A549 (cell line): ENCODE measurements around the gene SLC8A1. TPM values are rescaled to one million over a fixed set of nuclear protein-coding genes. Genes with fewer than 3 reads are reported as not detected.

Experiments used
- ATAC-seq, 2 experiments: fragments of 200-7000 bp in 1 of 2; fragments of >200 bp in 1 of 2; cut with Nextera tagmentation in 1 of 2; cut with Tn5 transposase in 1 of 2; 3 replicates each; pipeline versions ENCODE4 v1.8.0 to v1.9.1; 2018 to 2020; ENCODE audit warnings: mild to moderate bottlenecking in 1 of 2, moderate library complexity in 1 of 2
- CTCF ChIA-PET: fragments of 300-600 bp; sonication (Branson Sonifier 250); formaldehyde crosslinking; extraction: SDS; loops from one replicate; lab custom pipeline; 2021; ENCODE audit warnings: antibody characterized with exemption, inconsistent platforms; lab: Yijun Ruan, JAX
- POLR2A ChIA-PET: fragments of 350-600 bp; formaldehyde crosslinking; extraction: SDS; loops from one replicate; lab custom pipeline; 2021; ENCODE audit warnings: antibody characterized with exemption, inconsistent platforms; lab: Yijun Ruan, JAX
- DNase-seq, 2 experiments: peaks; one replicate each; pipeline versions ENCODE4 v3.0.0 to v3.0.0-alpha.2; 2011 to 2016; ENCODE audit warnings: low read depth in 1 of 2, low spot score in 1 of 2
- FAIRE-seq: peaks from 2 replicates; lab custom pipeline; 2011; peaks lifted over from hg19 to GRCh38; lab: Jason Lieb, UNC
- H3K27ac ChIP-seq, 2 experiments: fragments of >200 bp; sonication (Bioruptor Twin); formaldehyde crosslinking; 3 replicates each; pipeline ENCODE4 v1.5.1; 2016 to 2017
- H3K4me1 ChIP-seq: fragments of >200 bp; sonication (Bioruptor Twin); formaldehyde crosslinking; 3 replicates; pipeline ENCODE4 v1.6.1; 2016
- H3K4me2 ChIP-seq: fragments of >200 bp; sonication (Bioruptor Twin); formaldehyde crosslinking; 3 replicates; pipeline ENCODE4 v1.6.1; 2016
- H3K4me3 ChIP-seq: fragments of >200 bp; sonication (Bioruptor Twin); formaldehyde crosslinking; 3 replicates; pipeline ENCODE4 v1.5.1; 2016
- H3K9me3 ChIP-seq: fragments of >200 bp; sonication (Bioruptor Twin); formaldehyde crosslinking; 3 replicates; pipeline ENCODE4 v1.6.1; 2016
- ATOH8 ChIP-seq: fragments of 250-450 bp; sonication (Bioruptor Pico); IDR thresholded peaks from 2 replicates; pipeline ENCODE4 v1.5.0; 2020; ENCODE audit warnings: low read depth, mild to moderate bottlenecking, moderate library complexity
- CBX8 ChIP-seq: fragments of 200-600 bp; sonication (generic); IDR thresholded peaks from 2 replicates; pipeline ENCODE4 v1.6.1; 2016
- CEBPB ChIP-seq, 2 experiments: fragments of >200 bp in 1 of 2; sonication (Bioruptor Twin) in 1 of 2; formaldehyde crosslinking in 1 of 2; IDR thresholded peaks; 2 replicates each; pipeline ENCODE4 v1.6.1; 2012 to 2016
- E2F6 ChIP-seq: IDR thresholded peaks from 2 replicates; pipeline ENCODE4 v1.6.1; 2012; ENCODE audit warnings: low read depth, borderline replicate concordance
- EHMT2 ChIP-seq: fragments of 200-600 bp; sonication (generic); IDR thresholded peaks from 2 replicates; pipeline ENCODE4 v1.6.1; 2016; ENCODE audit warnings: antibody characterized with exemption, low read depth, mild to moderate bottlenecking, moderate library complexity
- EP300 ChIP-seq, 2 experiments: fragments of >200 bp; sonication (Bioruptor Twin); formaldehyde crosslinking; IDR thresholded peaks; 2 replicates in 1 of 2; 3 replicates in 1 of 2; pipeline ENCODE4 v1.6.1; 2016 to 2017
- FOSB ChIP-seq: fragments of 250-450 bp; sonication (Bioruptor Pico); IDR thresholded peaks from 2 replicates; pipeline ENCODE4 v1.5.0; 2020; ENCODE audit warnings: mild to moderate bottlenecking, moderate library complexity
- FOSL2 ChIP-seq, 2 experiments: fragments of 450-650 bp in 1 of 2; fragments of >200 bp in 1 of 2; sonication (Bioruptor Twin) in 1 of 2; formaldehyde crosslinking; IDR thresholded peaks; 2 replicates each; pipeline versions ENCODE4 v1.5.0 to v1.6.1; 2016 to 2020; ENCODE audit warnings: mild to moderate bottlenecking in 1 of 2, moderate library complexity in 1 of 2
- HEYL ChIP-seq: fragments of 250-450 bp; sonication (Bioruptor Pico); IDR thresholded peaks from 2 replicates; pipeline ENCODE4 v1.8.0; 2021; ENCODE audit warnings: mild to moderate bottlenecking, moderate library complexity
- HMGXB4 ChIP-seq: fragments of 250-450 bp; sonication (Bioruptor Pico); IDR thresholded peaks from 2 replicates; pipeline ENCODE4 v1.5.0; 2021; ENCODE audit warnings: mild to moderate bottlenecking, moderate library complexity, borderline replicate concordance
- HOXA7 ChIP-seq: fragments of 250-450 bp; sonication (Bioruptor Pico); IDR thresholded peaks from 2 replicates; pipeline ENCODE4 v1.5.0; 2020; ENCODE audit warnings: mild to moderate bottlenecking, moderate library complexity
- MAFK ChIP-seq: fragments of 450-650 bp; IDR thresholded peaks from 2 replicates; pipeline ENCODE4 v1.6.1; 2014; ENCODE audit not compliant: partially characterized antibody
- NFE2L2 ChIP-seq: fragments of 150-350 bp; conservative IDR thresholded peaks from 2 replicates; pipeline ENCODE4 v1.6.1; 2014; ENCODE audit warnings: low read length
- NPAS2 ChIP-seq: fragments of 250-450 bp; sonication (Bioruptor Pico); IDR thresholded peaks from 2 replicates; pipeline ENCODE4 v1.8.0; 2022; ENCODE audit warnings: mild to moderate bottlenecking, moderate library complexity, borderline replicate concordance
- PBX3 ChIP-seq: IDR thresholded peaks from 2 replicates; pipeline ENCODE4 v1.6.1; 2012
- RARB ChIP-seq: fragments of 250-450 bp; sonication (Bioruptor Pico); IDR thresholded peaks from 2 replicates; pipeline ENCODE4 v1.8.0; 2021; ENCODE audit warnings: mild to moderate bottlenecking, moderate library complexity
- RCOR1 ChIP-seq: fragments of 150-350 bp; IDR thresholded peaks from 2 replicates; pipeline ENCODE4 v1.6.1; 2014; ENCODE audit warnings: antibody characterized with exemption, low read length, low read depth
- TFCP2L1 ChIP-seq: fragments of 250-450 bp; sonication (Bioruptor Pico); IDR thresholded peaks from 2 replicates; pipeline ENCODE4 v1.5.0; 2021; ENCODE audit warnings: mild to moderate bottlenecking
- TP53 ChIP-seq: fragments of 250-450 bp; sonication (Bioruptor Pico); IDR thresholded peaks from 2 replicates; pipeline ENCODE4 v1.5.0; 2021; ENCODE audit warnings: mild to moderate bottlenecking, moderate library complexity
- ZFP36 ChIP-seq: fragments of 450-650 bp; IDR thresholded peaks from 2 replicates; pipeline ENCODE4 v1.6.1; 2014; ENCODE audit warnings: borderline replicate concordance; ENCODE audit not compliant: partially characterized antibody
- WGBS: methylation state at CpG from one replicate; pipeline ENCODE4 v1.1.6; 2017; ENCODE audit errors: missing lambda C conversion rate; 5-methylcytosine and 5-hydroxymethylcytosine counted together
- polyA plus RNA-seq, 4 experiments: library from polyadenylated mRNA; depleted of rRNA in 3 of 4; stranded (reverse); fragments of >200 nt; fragmentation: RNase III in 1 of 4; extraction: RNeasy Plus Mini Kit Qiagen cat#74134 plus additional on column Dnase treatment in 1 of 4; gene quantifications; 2 replicates in 3 of 4; 3 replicates in 1 of 4; pipeline ENCODE4 v1.2.3, GENCODE V29; 2011 to 2017
- TF ChIP-seq, protein P1 (sequence below): fragments of 200-600 bp; sonication (generic); IDR thresholded peaks from 2 replicates; pipeline ENCODE4 v1.6.1; 2016; ENCODE audit warnings: antibody characterized with exemption, mild to moderate bottlenecking, moderate library complexity
- TF ChIP-seq, protein P2 (sequence below): fragments of >200 bp; sonication (Bioruptor Twin); formaldehyde crosslinking; IDR thresholded peaks from 3 replicates; pipeline ENCODE4 v1.5.1; 2016

The SLC8A1 gene
- polyA plus RNA-seq, 2 of the 4 experiments (the other 2 are of a cell fraction): 0.28 to 0.92 TPM

GRCh38 chr2:40230707-40231432 lies 221.0 kb downstream of the SLC8A1 start (continued):
- TF ChIP-seq, protein P1, sequence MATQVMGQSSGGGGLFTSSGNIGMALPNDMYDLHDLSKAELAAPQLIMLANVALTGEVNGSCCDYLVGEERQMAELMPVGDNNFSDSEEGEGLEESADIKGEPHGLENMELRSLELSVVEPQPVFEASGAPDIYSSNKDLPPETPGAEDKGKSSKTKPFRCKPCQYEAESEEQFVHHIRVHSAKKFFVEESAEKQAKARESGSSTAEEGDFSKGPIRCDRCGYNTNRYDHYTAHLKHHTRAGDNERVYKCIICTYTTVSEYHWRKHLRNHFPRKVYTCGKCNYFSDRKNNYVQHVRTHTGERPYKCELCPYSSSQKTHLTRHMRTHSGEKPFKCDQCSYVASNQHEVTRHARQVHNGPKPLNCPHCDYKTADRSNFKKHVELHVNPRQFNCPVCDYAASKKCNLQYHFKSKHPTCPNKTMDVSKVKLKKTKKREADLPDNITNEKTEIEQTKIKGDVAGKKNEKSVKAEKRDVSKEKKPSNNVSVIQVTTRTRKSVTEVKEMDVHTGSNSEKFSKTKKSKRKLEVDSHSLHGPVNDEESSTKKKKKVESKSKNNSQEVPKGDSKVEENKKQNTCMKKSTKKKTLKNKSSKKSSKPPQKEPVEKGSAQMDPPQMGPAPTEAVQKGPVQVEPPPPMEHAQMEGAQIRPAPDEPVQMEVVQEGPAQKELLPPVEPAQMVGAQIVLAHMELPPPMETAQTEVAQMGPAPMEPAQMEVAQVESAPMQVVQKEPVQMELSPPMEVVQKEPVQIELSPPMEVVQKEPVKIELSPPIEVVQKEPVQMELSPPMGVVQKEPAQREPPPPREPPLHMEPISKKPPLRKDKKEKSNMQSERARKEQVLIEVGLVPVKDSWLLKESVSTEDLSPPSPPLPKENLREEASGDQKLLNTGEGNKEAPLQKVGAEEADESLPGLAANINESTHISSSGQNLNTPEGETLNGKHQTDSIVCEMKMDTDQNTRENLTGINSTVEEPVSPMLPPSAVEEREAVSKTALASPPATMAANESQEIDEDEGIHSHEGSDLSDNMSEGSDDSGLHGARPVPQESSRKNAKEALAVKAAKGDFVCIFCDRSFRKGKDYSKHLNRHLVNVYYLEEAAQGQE: no peak
- TF ChIP-seq, protein P2, sequence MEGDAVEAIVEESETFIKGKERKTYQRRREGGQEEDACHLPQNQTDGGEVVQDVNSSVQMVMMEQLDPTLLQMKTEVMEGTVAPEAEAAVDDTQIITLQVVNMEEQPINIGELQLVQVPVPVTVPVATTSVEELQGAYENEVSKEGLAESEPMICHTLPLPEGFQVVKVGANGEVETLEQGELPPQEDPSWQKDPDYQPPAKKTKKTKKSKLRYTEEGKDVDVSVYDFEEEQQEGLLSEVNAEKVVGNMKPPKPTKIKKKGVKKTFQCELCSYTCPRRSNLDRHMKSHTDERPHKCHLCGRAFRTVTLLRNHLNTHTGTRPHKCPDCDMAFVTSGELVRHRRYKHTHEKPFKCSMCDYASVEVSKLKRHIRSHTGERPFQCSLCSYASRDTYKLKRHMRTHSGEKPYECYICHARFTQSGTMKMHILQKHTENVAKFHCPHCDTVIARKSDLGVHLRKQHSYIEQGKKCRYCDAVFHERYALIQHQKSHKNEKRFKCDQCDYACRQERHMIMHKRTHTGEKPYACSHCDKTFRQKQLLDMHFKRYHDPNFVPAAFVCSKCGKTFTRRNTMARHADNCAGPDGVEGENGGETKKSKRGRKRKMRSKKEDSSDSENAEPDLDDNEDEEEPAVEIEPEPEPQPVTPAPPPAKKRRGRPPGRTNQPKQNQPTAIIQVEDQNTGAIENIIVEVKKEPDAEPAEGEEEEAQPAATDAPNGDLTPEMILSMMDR: no peak
- TF ChIP-seq FOSL2 (IDR thresholded peaks at IDR 0.05): no peak
- no peak for TF ChIP-seq FOSL2 (CRISPR knock-in tag; IDR thresholded peaks at IDR 0.05)

GRCh38 chr2:40230186-40230585 lies 221.7 kb downstream of the SLC8A1 start:
- no peak for ATAC-seq
- no peak overlapping the region for H3K4me2 ChIP-seq
- no peak overlapping the region for H3K27ac ChIP-seq
- no peak for DNase-seq
- CTCF ChIA-PET: interaction anchor here (1.8 to 3.4 kb wide), 2 partner anchors 14 to 325 kb away, joined by 3 to 9 read pairs; no protein-coding TSS in a partner anchor
- POLR2A ChIA-PET: no interaction called here
- no peaks in the 10 kb centered on the region for H3K9me3 ChIP-seq
- TF ChIP-seq ZFP36 (no peak), RARB (no peak), MAFK (no peak), ATOH8 (CRISPR knock-in tag) (no peak), TFCP2L1 (CRISPR knock-in tag) (no peak), FOSB (CRISPR knock-in tag) (no peak), TP53 (CRISPR knock-in tag) (no peak), E2F6 (no peak), NPAS2 (no peak), HEYL (CRISPR knock-in tag) (no peak), CEBPB (IDR thresholded peaks at IDR 0.05) (no peak), CBX8 (no peak), PBX3 (no peak), RCOR1 (no peak), EP300 (IDR thresholded peaks at IDR 0.05) (no peak), HOXA7 (CRISPR knock-in tag) (no peak), EHMT2 (no peak), HMGXB4 (CRISPR knock-in tag) (no peak), NFE2L2 (no peak)
- TF ChIP-seq, protein P2: no peak
- WGBS: 3% methylated on average over 1 of the region's 1 CpG
- FAIRE-seq: no peak
- H3K4me3 ChIP-seq: no peak overlapping the region
- H3K4me1 ChIP-seq: no peaks in the 10 kb centered on the region
